Right lobe of liver (tissue), 4 donors: Measurements from ENCODE around the gene SLC25A43.

ENCODE experiments used
- CTCF ChIP-seq, 4 donors: fragments of 200-600 bp in 3 of 4; fragments of 450-650 bp in 1 of 4; IDR thresholded peaks; one replicate each; pipeline versions ENCODE4 v1.5.1 to v1.8.0; 2016 to 2022; ENCODE audit warnings: antibody characterized with exemption in 4 of 4, mild to moderate bottlenecking in 2 of 4
- POLR2A ChIP-seq: fragments of 450-650 bp; IDR thresholded peaks from one replicate; pipeline ENCODE4 v1.6.1; 2017; ENCODE audit warnings: antibody characterized with exemption, mild to moderate bottlenecking
- donor health status: DM: no; HTN: no; CAD: no.
- donor health status: DM: no; HTN: no; CAD: no.
- donor health status: DM: no; HTN: yes; CAD: no.

- TF ChIP-seq POLR2A (no peak), CTCF (IDR thresholded peaks at IDR 0.05) (no peak)
Observed at GRCh38 chrX:119389214-119389613, 9.9 kb upstream of the SLC25A43 start.
